Measurements from ENCODE around the gene CHN1. TPM values are rescaled to one million over a fixed set of nuclear protein-coding genes. Genes with fewer than 3 reads are reported as not detected.
A peak's percentile ranks its signal among the peaks of the same experiment; 100 is the strongest.

Gene CHN1
- total RNA-seq, 4 donors from 2014 or later: 0.30 to 5.8 (median 3.6) TPM

DNA sequence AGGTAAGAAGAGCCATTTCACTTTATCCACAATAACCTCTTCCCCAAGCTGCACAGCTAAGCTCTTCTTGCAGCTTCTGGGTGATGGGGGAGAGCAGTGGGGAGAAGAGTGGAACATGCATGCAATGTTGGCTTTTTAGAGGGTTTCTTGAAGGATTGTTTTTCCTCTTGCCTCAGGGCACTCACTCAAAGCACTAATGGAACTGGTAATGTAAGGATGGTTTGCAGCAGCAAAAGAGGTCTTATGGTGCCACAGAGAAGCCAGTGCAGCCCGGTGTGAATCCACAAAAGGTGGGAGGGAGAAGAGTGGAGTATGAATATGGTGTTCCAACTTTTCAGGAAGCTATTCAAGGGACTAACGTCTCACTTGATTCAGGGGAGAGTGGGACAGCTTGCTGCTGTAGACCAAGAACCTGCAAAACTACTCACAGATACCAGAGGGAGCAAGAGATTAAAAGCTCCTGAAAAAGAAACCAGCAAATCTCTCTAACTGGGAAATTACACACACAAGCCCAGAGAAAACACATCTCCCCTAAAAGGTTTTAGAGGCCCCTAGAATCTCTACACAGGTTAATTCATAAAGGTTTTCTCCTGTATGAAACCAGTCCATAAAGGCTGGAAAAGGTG is 116.4 kb downstream of the CHN1 start:
- 56 to 89% methylated on average over 2 of the region's 2 CpGs for WGBS, 2 donors
- H3K4me3 ChIP-seq: no peak overlapping the region

DNA sequence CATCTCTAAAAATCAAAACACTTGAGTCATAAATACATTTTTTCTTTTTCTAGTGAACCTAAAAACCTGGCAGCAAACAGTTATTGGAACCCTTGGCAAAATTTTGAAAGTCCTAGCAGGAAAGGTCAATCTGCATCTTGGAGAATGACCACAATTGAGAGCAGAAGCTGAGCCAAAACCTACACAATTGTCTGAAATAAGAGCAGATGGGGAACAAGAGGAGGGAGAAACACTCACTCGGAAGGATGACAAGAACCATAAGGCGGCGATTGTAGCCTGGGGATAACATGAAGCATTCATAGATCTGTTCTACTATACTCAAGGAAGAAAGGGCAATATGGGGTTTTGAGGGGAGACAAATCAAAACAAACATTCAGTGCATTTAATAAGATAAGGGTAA is 117.0 kb downstream of the CHN1 start:
- Histone ChIP-seq H3K27me3 (no peaks in the 10 kb centered on the region), H3K27ac (no peak overlapping the region), H3K4me3 (no peak overlapping the region), H3K36me3 (no peaks in the 10 kb centered on the region), H3K4me1 (no peaks in the 10 kb centered on the region), H3K9me3 (no peaks in the 10 kb centered on the region)
- WGBS, 2 donors: 78 to 88% methylated on average over 3 of the region's 3 CpGs
- TF ChIP-seq, protein P1, sequence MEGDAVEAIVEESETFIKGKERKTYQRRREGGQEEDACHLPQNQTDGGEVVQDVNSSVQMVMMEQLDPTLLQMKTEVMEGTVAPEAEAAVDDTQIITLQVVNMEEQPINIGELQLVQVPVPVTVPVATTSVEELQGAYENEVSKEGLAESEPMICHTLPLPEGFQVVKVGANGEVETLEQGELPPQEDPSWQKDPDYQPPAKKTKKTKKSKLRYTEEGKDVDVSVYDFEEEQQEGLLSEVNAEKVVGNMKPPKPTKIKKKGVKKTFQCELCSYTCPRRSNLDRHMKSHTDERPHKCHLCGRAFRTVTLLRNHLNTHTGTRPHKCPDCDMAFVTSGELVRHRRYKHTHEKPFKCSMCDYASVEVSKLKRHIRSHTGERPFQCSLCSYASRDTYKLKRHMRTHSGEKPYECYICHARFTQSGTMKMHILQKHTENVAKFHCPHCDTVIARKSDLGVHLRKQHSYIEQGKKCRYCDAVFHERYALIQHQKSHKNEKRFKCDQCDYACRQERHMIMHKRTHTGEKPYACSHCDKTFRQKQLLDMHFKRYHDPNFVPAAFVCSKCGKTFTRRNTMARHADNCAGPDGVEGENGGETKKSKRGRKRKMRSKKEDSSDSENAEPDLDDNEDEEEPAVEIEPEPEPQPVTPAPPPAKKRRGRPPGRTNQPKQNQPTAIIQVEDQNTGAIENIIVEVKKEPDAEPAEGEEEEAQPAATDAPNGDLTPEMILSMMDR (IDR thresholded peaks at IDR 0.05): no peak
- TF ChIP-seq POLR2A (IDR thresholded peaks at IDR 0.05): no peak
- DNase-seq: no peak
- intact Hi-C loops (cut with DNase I): no loop called here

More for the DNA sequence above, 116.4 kb downstream of the CHN1 start:
- H3K36me3 ChIP-seq: no peaks in the 10 kb centered on the region
- no peak for DNase-seq
- intact Hi-C loops (cut with DNase I): no loop called here
- TF ChIP-seq POLR2A (IDR thresholded peaks at IDR 0.05): no peak
- TF ChIP-seq, protein P1 (IDR thresholded peaks at IDR 0.05): no peak
- no peak overlapping the region for H3K27ac ChIP-seq
- H3K27me3 ChIP-seq: no peaks in the 10 kb centered on the region
- H3K9me3 ChIP-seq: no peaks in the 10 kb centered on the region
- no peaks in the 10 kb centered on the region for H3K4me1 ChIP-seq

DNA sequence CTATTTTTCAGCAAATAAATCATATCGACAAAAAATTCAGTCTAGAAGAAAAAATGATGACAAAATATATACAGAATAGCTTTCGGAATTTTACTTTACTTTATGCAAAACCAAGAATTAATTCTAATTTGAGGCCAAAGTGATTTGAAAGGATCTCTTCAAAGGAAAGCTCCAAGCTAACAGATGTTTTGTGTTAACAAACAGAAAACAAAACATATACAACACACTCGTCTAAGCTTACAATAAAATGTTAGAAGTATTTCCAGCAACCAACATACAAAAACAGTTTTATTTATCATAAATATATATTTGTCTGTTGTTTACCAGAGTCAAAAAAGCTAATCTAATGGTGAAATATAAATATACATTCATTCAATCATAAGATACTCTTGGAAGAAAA is 122.8 kb downstream of the CHN1 start:
- 79 to 84% methylated on average over 3 of the region's 3 CpGs for WGBS, 2 donors
- no peak overlapping the region for H3K4me3 ChIP-seq
- no peak for DNase-seq
- H3K36me3 ChIP-seq: no peaks in the 10 kb centered on the region
- H3K27me3 ChIP-seq: no peaks in the 10 kb centered on the region
- no peak overlapping the region for H3K27ac ChIP-seq
- TF ChIP-seq POLR2A (IDR thresholded peaks at IDR 0.05): no peak
- TF ChIP-seq, protein P1 (IDR thresholded peaks at IDR 0.05): no peak
- H3K9me3 ChIP-seq: no peaks in the 10 kb centered on the region
- intact Hi-C loops (cut with DNase I): no loop called here
- H3K4me1 ChIP-seq: peaks cover 0 to 9% (median 0%) of the 10 kb centered on the region in 3 donors

DNA sequence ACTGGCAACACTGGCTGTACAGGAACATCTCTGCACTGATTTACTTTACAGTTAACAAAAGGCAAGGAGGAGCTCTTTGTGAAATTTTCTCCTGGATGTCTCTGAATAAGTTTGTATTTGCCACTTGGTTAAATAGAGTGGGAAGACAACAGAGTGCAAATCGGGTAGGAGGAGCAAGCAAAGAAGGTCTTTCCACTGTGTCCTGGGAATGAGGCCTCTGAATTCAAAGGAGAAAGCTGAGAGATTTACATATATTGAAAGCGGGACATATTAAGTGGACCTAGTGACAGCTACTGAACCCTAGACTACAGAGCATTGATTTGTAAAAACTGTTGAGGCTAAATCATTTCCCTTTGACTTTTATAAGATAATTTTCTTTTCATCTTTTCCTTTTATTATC is 123.5 kb downstream of the CHN1 start:
- Histone ChIP-seq H3K27ac (no peak overlapping the region), H3K4me1 (peaks cover 0 to 9% (median 0%) of the 10 kb centered on the region in 3 donors), H3K27me3 (no peaks in the 10 kb centered on the region), H3K9me3 (no peaks in the 10 kb centered on the region), H3K36me3 (no peaks in the 10 kb centered on the region), H3K4me3 (no peak overlapping the region)
- no peak for DNase-seq
- whole genome bisulfite sequencing, 2 donors: 57 to 70% methylated on average over 2 of the region's 2 CpGs
- TF ChIP-seq, protein P1 (IDR thresholded peaks at IDR 0.05): no peak
- no peak for TF ChIP-seq POLR2A (IDR thresholded peaks at IDR 0.05)
- intact Hi-C loops (cut with DNase I): no loop called here

DNA sequence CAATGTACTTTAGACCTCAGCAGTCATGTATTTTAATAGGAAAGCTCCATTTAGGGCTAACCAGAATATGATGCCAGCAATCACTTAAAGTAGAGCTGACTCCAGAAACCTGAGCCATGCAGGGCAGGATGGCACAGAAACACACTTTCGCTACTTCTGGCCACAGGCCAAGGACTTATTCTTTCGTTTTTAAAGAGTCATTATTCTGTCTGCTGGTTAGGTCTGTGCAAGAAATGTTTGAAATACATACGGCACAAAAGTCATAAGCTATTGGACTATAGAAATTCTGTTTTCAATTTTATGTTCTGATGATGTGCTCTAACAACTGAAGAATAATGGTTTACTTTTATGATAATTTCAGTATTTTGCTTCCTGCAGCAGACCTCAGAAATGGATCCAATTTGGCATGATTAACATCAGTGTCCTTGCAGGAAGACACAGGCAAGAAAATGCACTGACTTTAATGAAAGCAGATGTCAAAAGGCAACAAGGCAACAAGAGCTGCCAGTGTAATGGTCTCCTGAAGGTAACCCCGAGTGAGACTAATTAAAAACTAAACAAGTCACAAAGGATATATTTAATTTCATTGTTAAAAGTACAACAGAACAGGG is 126.5 kb downstream of the CHN1 start:
- TF ChIP-seq, protein P1 (IDR thresholded peaks at IDR 0.05): no peak
- TF ChIP-seq POLR2A (IDR thresholded peaks at IDR 0.05): no peak
- WGBS, 2 donors: 22 to 23% methylated on average over 4 of the region's 4 CpGs
- no peaks in the 10 kb centered on the region for H3K9me3 ChIP-seq
- H3K27ac ChIP-seq: no peak overlapping the region
- intact Hi-C loops (cut with DNase I): no loop called here
- DNase-seq: no peak
- no peaks in the 10 kb centered on the region for H3K27me3 ChIP-seq
- H3K4me3 ChIP-seq: peak overlapping the region in 3 of 4 donors; percentile 15 to 55 (median 32)
- H3K4me1 ChIP-seq: peaks cover 0 to 9% (median 0%) of the 10 kb centered on the region in 3 donors
- no peaks in the 10 kb centered on the region for H3K36me3 ChIP-seq

All from esophagus squamous epithelium (tissue), 5 donors.